Right renal cortex interstitium (tissue), 3 donors: Measurements from ENCODE around the gene CBX4. TPM values are rescaled to one million over a fixed set of nuclear protein-coding genes. Genes with fewer than 3 reads are reported as not detected.

Source experiments
- DNase-seq, 3 donors: peaks; one replicate each; pipeline ENCODE4 v3.0.0-alpha.2; 2013; ENCODE audit warnings: low read depth in 3 of 3, low spot score in 2 of 3
- polyA plus RNA-seq, 3 donors: library from polyadenylated mRNA; unstranded; fragments of 120-200 nt; gene quantifications; one replicate each; pipeline ENCODE4 v1.2.1, GENCODE V29; 2013; ENCODE audit not compliant: insufficient read length in 3 of 3

The CBX4 gene
- polyA plus RNA-seq, 3 donors: 8.7 to 11.4 (median 11.2) TPM

GRCh38 chr17:79791735-79792161 is 47.5 kb downstream of the CBX4 start:
- no peak for DNase-seq

- DNase-seq: no peak
Observed at GRCh38 chr17:79790805-79791734, 48.2 kb downstream of the CBX4 start.

- no peak for DNase-seq
Observed at GRCh38 chr17:79789943-79790804, 49.1 kb downstream of the CBX4 start.

- no peak for DNase-seq
Observed at GRCh38 chr17:79788989-79789942, 50.0 kb downstream of the CBX4 start.

GRCh38 chr17:79788455-79788854 is 50.8 kb downstream of the CBX4 start:
- no peak for DNase-seq

- DNase-seq: no peak
Observed at GRCh38 chr17:79786930-79787643, 52.2 kb downstream of the CBX4 start.

- DNase-seq: no peak
Observed at GRCh38 chr17:79785900-79786810, 53.1 kb downstream of the CBX4 start.

- DNase-seq: no peak
Observed at GRCh38 chr17:79785017-79785899, 54.0 kb downstream of the CBX4 start.

GRCh38 chr17:79784353-79785016 is 54.8 kb downstream of the CBX4 start:
- no peak for DNase-seq

GRCh38 chr17:79783891-79784290 is 55.3 kb downstream of the CBX4 start:
- no peak for DNase-seq

Other genes starting within 250 kb of the CBX4 start
- gene RBFOX3, start 228.4 kb downstream of the CBX4 start, polyA plus RNA-seq: 1 to 10 TPM in 2 of 3 donors, under 1 TPM in 1; 0.79 to 2.0 (median 1.6) TPM
- gene ENPP7, start 108.5 kb downstream of the CBX4 start, polyA plus RNA-seq: 1 to 10 TPM; 2.4 to 6.0 (median 2.4) TPM
- gene CBX2, start 61.3 kb downstream of the CBX4 start, polyA plus RNA-seq: 10 to 100 TPM; 20.3 to 21.3 (median 20.9) TPM
- 10 to 100 TPM; 10.3 to 12.3 (median 10.3) TPM for gene CBX8, start 42.4 kb downstream of the CBX4 start, polyA plus RNA-seq
- gene TBC1D16, start 196.4 kb upstream of the CBX4 start, polyA plus RNA-seq: 10 to 100 TPM; 31.3 to 32.7 (median 31.5) TPM
- 10 to 100 TPM in 1 of 3 donors, 1 to 10 TPM in 2; 9.4 to 15.6 (median 9.6) TPM for gene CCDC40, start 197.2 kb upstream of the CBX4 start, polyA plus RNA-seq